Lower lobe of right lung (tissue), 2 donors: ENCODE results near the gene PTPRN2. TPM values are rescaled to one million over a fixed set of nuclear protein-coding genes. Genes with fewer than 3 reads are reported as not detected.

Experiments
- ATAC-seq, 2 donors: fragments of 200-7000 bp; cut with Tn5 transposase; one replicate each; pipeline ENCODE4 v1.9.1; 2020 to 2022; ENCODE audit warnings: mild to moderate bottlenecking in 2 of 2, moderate library complexity in 2 of 2
- DNase-seq: peaks from one replicate; pipeline ENCODE4 v3.0.0-alpha.2; 2020
- H3K27ac ChIP-seq: fragments of 200-600 bp; one replicate; pipeline ENCODE4 v1.8.0; 2022
- H3K27me3 ChIP-seq: fragments of 200-600 bp; one replicate; pipeline ENCODE4 v1.8.0; 2022; ENCODE audit warnings: low read depth
- H3K36me3 ChIP-seq: fragments of 200-600 bp; one replicate; pipeline ENCODE4 v1.8.0; 2022; ENCODE audit warnings: mild to moderate bottlenecking
- H3K4me1 ChIP-seq: fragments of 200-600 bp; one replicate; pipeline ENCODE4 v1.8.0; 2022
- H3K4me3 ChIP-seq: fragments of 200-600 bp; one replicate; pipeline ENCODE4 v1.8.0; 2022; ENCODE audit warnings: mild to moderate bottlenecking
- H3K9me3 ChIP-seq: fragments of 200-600 bp; one replicate; pipeline ENCODE4 v1.8.0; 2022
- intact Hi-C: fragments of 100-400 bp; cut with DNase I; formaldehyde crosslinking; loops from one replicate; pipeline ENCODE4 v1.11.0; 2022
- total RNA-seq: library from RNA; stranded (reverse); fragmentation: NEBNext Ultra II Directional; extraction: Animal tissue kit (Norgen Biotek cat#: 25700); gene quantifications from one replicate; pipeline ENCODE4 v1.2.1, GENCODE V29; 2021
- TF ChIP-seq, protein P1 (sequence below): fragments of 200-600 bp; IDR thresholded peaks from one replicate; pipeline ENCODE4 v1.8.0; 2022; ENCODE audit warnings: antibody characterized with exemption, mild to moderate bottlenecking
- donor health status: DM: no; HTN: yes; CAD: no; lungs with severe emphysema.

PTPRN2 gene
- total RNA-seq, 1 donor from 2014 or later = 6.8 TPM

DNA sequence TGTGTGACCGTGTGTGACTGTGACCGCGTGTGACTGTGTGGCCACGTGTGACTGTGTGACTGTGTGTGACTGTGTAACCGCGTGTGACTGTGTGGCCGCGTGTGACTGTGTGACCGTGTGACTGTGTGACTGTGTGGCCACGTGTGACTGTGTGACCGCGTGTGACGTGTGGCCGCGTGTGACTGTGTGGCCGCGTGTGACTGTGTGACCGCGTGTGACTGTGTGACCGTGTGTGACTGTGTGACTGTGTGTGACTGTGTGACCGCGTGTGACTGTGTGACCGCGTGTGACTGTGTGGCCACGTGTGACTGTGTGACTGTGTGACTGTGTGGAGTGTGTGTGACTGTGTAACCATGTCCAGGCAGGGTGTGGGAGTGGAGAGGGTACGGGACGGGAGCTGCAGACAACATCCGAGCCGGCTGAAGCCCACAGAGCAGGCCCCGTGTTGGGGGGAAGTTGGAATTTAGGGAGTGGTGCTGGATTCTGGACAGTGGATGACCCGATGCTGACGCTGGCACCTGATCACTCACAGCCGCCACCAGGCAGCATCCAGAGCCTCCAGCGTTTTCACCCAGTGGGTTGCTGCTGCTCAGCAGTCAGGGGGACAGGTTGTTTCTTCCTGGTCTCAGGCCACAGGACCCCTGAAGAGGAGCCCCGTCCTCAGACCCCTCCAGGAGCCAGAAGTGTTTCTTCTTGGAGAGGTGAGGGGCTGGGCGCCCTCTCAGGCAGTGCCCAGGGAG lies 747.3 kb downstream of the PTPRN2 start:
- no peak overlapping the region for H3K4me3 ChIP-seq
- no peaks in the 10 kb centered on the region for H3K9me3 ChIP-seq
- no peak overlapping the region for H3K27ac ChIP-seq
- intact Hi-C loops = no loop called here
- TF ChIP-seq, protein P1, sequence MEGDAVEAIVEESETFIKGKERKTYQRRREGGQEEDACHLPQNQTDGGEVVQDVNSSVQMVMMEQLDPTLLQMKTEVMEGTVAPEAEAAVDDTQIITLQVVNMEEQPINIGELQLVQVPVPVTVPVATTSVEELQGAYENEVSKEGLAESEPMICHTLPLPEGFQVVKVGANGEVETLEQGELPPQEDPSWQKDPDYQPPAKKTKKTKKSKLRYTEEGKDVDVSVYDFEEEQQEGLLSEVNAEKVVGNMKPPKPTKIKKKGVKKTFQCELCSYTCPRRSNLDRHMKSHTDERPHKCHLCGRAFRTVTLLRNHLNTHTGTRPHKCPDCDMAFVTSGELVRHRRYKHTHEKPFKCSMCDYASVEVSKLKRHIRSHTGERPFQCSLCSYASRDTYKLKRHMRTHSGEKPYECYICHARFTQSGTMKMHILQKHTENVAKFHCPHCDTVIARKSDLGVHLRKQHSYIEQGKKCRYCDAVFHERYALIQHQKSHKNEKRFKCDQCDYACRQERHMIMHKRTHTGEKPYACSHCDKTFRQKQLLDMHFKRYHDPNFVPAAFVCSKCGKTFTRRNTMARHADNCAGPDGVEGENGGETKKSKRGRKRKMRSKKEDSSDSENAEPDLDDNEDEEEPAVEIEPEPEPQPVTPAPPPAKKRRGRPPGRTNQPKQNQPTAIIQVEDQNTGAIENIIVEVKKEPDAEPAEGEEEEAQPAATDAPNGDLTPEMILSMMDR = no peak
- peaks cover 4% of the 10 kb centered on the region for H3K27me3 ChIP-seq
- ATAC-seq (no peak), DNase-seq (no peak)
- no peaks in the 10 kb centered on the region for H3K36me3 ChIP-seq
- no peaks in the 10 kb centered on the region for H3K4me1 ChIP-seq

DNA sequence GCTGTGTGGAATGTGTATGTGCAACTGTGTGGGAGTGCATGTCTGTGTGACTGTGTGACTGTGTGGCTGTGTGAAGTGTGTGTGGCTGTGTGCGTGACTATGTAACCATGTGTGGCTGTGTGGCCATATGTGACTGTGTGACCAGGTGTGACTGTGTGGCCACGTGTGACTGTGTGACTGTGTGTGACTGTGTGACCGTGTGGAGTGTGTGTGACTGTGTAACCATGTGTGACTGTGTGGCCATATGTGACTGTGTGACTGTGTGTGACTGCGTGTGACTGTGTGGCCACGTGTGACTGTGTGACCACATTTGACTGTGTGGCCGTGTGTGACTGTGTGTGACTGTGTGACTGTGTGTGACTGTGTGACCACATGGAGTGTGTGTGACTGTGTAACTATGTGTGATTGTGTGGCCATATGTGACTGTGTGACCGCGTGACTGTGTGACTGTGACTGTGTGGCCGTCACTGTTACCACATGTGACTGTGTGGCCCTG lies 747.9 kb downstream of the PTPRN2 start:
- Histone ChIP-seq H3K36me3 (no peaks in the 10 kb centered on the region), H3K9me3 (no peaks in the 10 kb centered on the region), H3K27ac (no peak overlapping the region), H3K4me3 (no peak overlapping the region), H3K27me3 (peaks cover 4% of the 10 kb centered on the region), H3K4me1 (no peaks in the 10 kb centered on the region)
- no peak for ATAC-seq
- intact Hi-C loops = no loop called here
- TF ChIP-seq, protein P1 = no peak
- no peak for DNase-seq

DNA sequence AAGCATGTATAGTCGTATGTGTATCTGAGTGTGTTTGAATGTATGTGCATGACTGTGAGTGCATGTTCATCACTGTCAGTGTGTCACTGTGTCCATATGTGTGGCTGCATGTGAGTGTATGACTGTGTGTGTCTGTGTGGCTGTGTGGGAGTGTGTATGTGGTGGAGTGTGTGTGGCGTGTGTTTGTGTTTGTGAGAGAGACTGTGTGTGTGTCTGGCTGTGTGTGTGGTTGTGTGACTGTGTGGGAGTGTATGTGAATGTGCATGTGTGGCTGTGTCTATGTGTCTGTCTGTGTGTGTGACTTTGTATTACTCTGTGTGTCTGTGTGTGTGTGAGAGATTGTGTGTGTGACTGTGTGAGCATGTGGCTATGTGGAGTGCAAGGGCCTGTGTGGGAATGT lies 748.4 kb downstream of the PTPRN2 start:
- H3K9me3 ChIP-seq = no peaks in the 10 kb centered on the region
- H3K27me3 ChIP-seq = peaks cover 4% of the 10 kb centered on the region
- TF ChIP-seq, protein P1 = no peak
- no peak for ATAC-seq
- H3K4me3 ChIP-seq = no peak overlapping the region
- no peaks in the 10 kb centered on the region for H3K4me1 ChIP-seq
- no peaks in the 10 kb centered on the region for H3K36me3 ChIP-seq
- H3K27ac ChIP-seq = no peak overlapping the region
- intact Hi-C loops = no loop called here
- no peak for DNase-seq

DNA sequence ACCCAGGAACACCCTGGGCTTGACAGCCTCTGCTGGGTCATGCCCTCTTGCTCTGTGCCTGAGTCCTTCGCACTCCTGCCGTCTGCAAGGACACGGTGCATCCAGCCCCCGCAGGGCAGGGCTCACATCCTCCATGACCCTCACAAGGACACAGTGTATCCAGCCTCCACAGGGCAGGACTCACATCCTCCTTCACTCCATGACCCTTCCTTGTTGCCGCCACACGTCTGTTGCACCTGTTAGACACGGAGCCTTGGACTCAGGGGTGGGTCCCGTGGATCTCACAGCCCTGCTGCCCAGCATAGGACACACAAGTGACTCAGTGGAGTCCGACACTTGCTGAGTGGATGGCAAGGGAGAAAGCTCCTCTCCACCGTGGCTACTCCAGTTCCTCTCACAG lies 750.1 kb downstream of the PTPRN2 start:
- no peak overlapping the region for H3K27ac ChIP-seq
- no peaks in the 10 kb centered on the region for H3K36me3 ChIP-seq
- H3K27me3 ChIP-seq = peaks cover 4% of the 10 kb centered on the region
- H3K4me1 ChIP-seq = no peaks in the 10 kb centered on the region
- no peak overlapping the region for H3K4me3 ChIP-seq
- TF ChIP-seq, protein P1 = no peak
- no peak for DNase-seq
- intact Hi-C loops = no loop called here
- H3K9me3 ChIP-seq = no peaks in the 10 kb centered on the region
- no peak for ATAC-seq

DNA sequence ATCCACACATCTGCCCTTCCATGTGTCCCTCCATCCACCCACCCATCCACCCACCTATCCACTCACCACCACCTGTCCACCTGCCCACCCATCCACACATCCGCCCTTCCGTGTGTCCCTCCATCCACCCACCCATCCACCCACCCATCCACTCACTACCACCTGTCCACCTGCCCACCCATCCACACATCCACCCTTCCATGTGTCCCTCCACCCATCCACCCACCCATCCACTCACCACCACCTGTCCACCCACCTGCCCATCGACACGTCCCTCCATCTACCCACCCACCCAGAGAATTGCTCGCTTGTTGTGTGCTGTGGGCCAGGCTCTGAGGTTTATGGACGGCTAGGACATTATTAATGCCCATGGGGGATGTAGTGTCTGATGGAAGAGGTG lies 750.6 kb downstream of the PTPRN2 start:
- no peak for DNase-seq
- intact Hi-C loops = no loop called here
- peak in 1 of 2 donors; percentile 49 for ATAC-seq
- Histone ChIP-seq H3K36me3 (no peaks in the 10 kb centered on the region), H3K9me3 (no peaks in the 10 kb centered on the region), H3K27ac (no peak overlapping the region), H3K4me3 (no peak overlapping the region), H3K27me3 (peaks cover 4% of the 10 kb centered on the region), H3K4me1 (no peaks in the 10 kb centered on the region)
- TF ChIP-seq, protein P1 = no peak
